H1 (cell line): Measurements from ENCODE around the gene IGF2BP3. TPM values are rescaled to one million over a fixed set of nuclear protein-coding genes. Genes with fewer than 3 reads are reported as not detected.

Source experiments
- CTCF ChIA-PET: fragments of 300-600 bp; sonication (Branson Sonifier 250); formaldehyde crosslinking; loops from one replicate; lab custom pipeline; 2021; ENCODE audit not compliant: partially characterized antibody; lab: Charles Lee
- POLR2A ChIA-PET: fragments of 300-600 bp; sonication (Branson Sonifier 250); formaldehyde crosslinking; loops from one replicate; lab custom pipeline; 2021; ENCODE audit warnings: inconsistent platforms; ENCODE audit not compliant: partially characterized antibody; lab: Charles Lee
- DNase-seq, 2 experiments: peaks; one replicate each; pipeline versions ENCODE4 v3.0.0 to v3.0.0-alpha.2; 2010 to 2022; ENCODE audit warnings: low spot score in 2 of 2, low read depth in 1 of 2, mixed read lengths in 1 of 2
- FAIRE-seq: peaks from 2 replicates; lab custom pipeline; 2011; peaks lifted over from hg19 to GRCh38; lab: Jason Lieb, UNC
- H2AFZ ChIP-seq: 2 replicates; pipeline ENCODE4 v1.8.1; 2012; ENCODE audit warnings: low read length, inconsistent platforms
- H2AK5ac ChIP-seq: 2 replicates; pipeline ENCODE4 v1.6.1; 2013; ENCODE audit warnings: low read depth, low read length
- H2BK120ac ChIP-seq: replicated peaks from 2 replicates; pipeline ENCODE3; 2013; ENCODE audit warnings: low read depth, low read length, inconsistent platforms
- H2BK12ac ChIP-seq: 2 replicates; pipeline ENCODE4 v1.6.1; 2013; ENCODE audit warnings: low read depth, low read length
- H2BK15ac ChIP-seq: 2 replicates; pipeline ENCODE4 v1.6.1; 2013; ENCODE audit warnings: low read length
- H2BK20ac ChIP-seq: 2 replicates; pipeline ENCODE4 v1.6.1; 2013; ENCODE audit warnings: low read length
- H2BK5ac ChIP-seq: 2 replicates; pipeline ENCODE4 v1.6.1; 2013; ENCODE audit warnings: low read depth, low read length
- H3K14ac ChIP-seq: 2 replicates; pipeline ENCODE4 v1.6.1; 2013; ENCODE audit warnings: inconsistent platforms; ENCODE audit not compliant: insufficient read length
- H3K18ac ChIP-seq: 2 replicates; pipeline ENCODE4 v1.6.1; 2013; ENCODE audit warnings: low read length; ENCODE audit errors: extremely low read depth
- H3K23ac ChIP-seq: 2 replicates; pipeline ENCODE4 v1.6.1; 2013; ENCODE audit warnings: inconsistent platforms; ENCODE audit not compliant: insufficient read length
- H3K23me2 ChIP-seq: 2 replicates; pipeline ENCODE4 v1.6.1; 2013; ENCODE audit warnings: low read depth, low read length
- H3K27ac ChIP-seq: 2 replicates; pipeline ENCODE4 v1.6.1; 2011; ENCODE audit warnings: low read depth, low read length, inconsistent platforms
- H3K27me3 ChIP-seq, 4 experiments: replicated peaks in 1 of 4; 1 replicate in 1 of 4; 2 replicates in 3 of 4; pipeline versions ENCODE4 v1.6.1 to v1.8.1; 2011 to 2013; ENCODE audit warnings: low read length in 3 of 4, mild to moderate bottlenecking in 3 of 4, inconsistent platforms in 2 of 4, mixed read lengths in 2 of 4, moderate library complexity in 1 of 4; ENCODE audit not compliant: control insufficient read depth in 3 of 4, insufficient read depth in 3 of 4; ENCODE audit errors: extremely low read depth in 1 of 4
- H3K36me3 ChIP-seq, 4 experiments: 2 replicates each; pipeline versions ENCODE4 v1.6.1 to v1.8.1; 2011 to 2013; ENCODE audit warnings: mild to moderate bottlenecking in 4 of 4, low read length in 3 of 4, moderate library complexity in 2 of 4, control low read depth in 1 of 4, inconsistent platforms in 1 of 4; ENCODE audit not compliant: insufficient read depth in 4 of 4, control insufficient read depth in 2 of 4
- H3K4ac ChIP-seq: replicated peaks from 2 replicates; pipeline ENCODE3; 2013; ENCODE audit warnings: low read length, low read depth, mixed read lengths, inconsistent platforms; ENCODE audit not compliant: insufficient read length
- H3K4me1 ChIP-seq, 4 experiments: replicated peaks in 1 of 4; 1 replicate in 1 of 4; 2 replicates in 3 of 4; pipeline versions ENCODE4 v1.6.1 to v1.8.1; 2011 to 2013; ENCODE audit warnings: low read length in 3 of 4, inconsistent platforms in 2 of 4, mixed read lengths in 1 of 4; ENCODE audit not compliant: insufficient read depth in 4 of 4, control insufficient read depth in 3 of 4
- H3K4me2 ChIP-seq, 2 experiments: 2 replicates each; pipeline versions ENCODE4 v1.6.1 to v1.8.1; 2011 to 2013; ENCODE audit warnings: low read depth in 2 of 2, low read length in 2 of 2, control low read depth in 1 of 2, inconsistent platforms in 1 of 2, mild to moderate bottlenecking in 1 of 2; ENCODE audit not compliant: insufficient read depth in 1 of 2
- H3K4me3 ChIP-seq, 4 experiments: fragments of 200-600, 300-600 bp in 1 of 4; sonication (generic), shearing (Covaris generic), sonication (Bioruptor Twin) in 1 of 4; 2 replicates each; pipeline versions ENCODE4 v1.5.1 to v1.8.1; 2011 to 2016; ENCODE audit warnings: low read length in 4 of 4, low read depth in 3 of 4, control low read depth in 2 of 4, inconsistent platforms in 2 of 4, mild to moderate bottlenecking in 2 of 4, mixed read lengths in 1 of 4, moderate library complexity in 1 of 4; ENCODE audit not compliant: insufficient read depth in 2 of 4; ENCODE audit errors: extremely low read depth in 1 of 4
- H3K56ac ChIP-seq: replicated peaks from 2 replicates; pipeline ENCODE3; 2013; ENCODE audit warnings: low read depth, mild to moderate bottlenecking, mixed read lengths, low read length, inconsistent platforms; ENCODE audit not compliant: insufficient read length
- H3K79me1 ChIP-seq: 2 replicates; pipeline ENCODE4 v1.6.1; 2013; ENCODE audit warnings: low read depth, low read length, control low read depth
- H3K79me2 ChIP-seq, 2 experiments: 2 replicates each; pipeline versions ENCODE4 v1.6.1 to v1.8.1; 2012 to 2013; ENCODE audit warnings: low read length in 2 of 2, mild to moderate bottlenecking in 2 of 2, inconsistent platforms in 1 of 2; ENCODE audit not compliant: insufficient read depth in 2 of 2, control insufficient read depth in 1 of 2
- H3K9ac ChIP-seq, 4 experiments: replicated peaks in 1 of 4; 1 replicate in 1 of 4; 2 replicates in 3 of 4; pipeline versions ENCODE4 v1.6.1 to v1.8.1; 2011 to 2013; ENCODE audit warnings: low read depth in 3 of 4, low read length in 3 of 4, control low read depth in 2 of 4, mild to moderate bottlenecking in 2 of 4, moderate library complexity in 2 of 4, inconsistent platforms in 1 of 4; ENCODE audit errors: extremely low read depth in 1 of 4
- H3K9me3 ChIP-seq, 2 experiments: 2 replicates each; pipeline versions ENCODE4 v1.6.1 to v1.8.1; 2012 to 2013; ENCODE audit warnings: mild to moderate bottlenecking in 2 of 2, moderate library complexity in 2 of 2, control low read depth in 1 of 2, inconsistent platforms in 1 of 2, low read depth in 1 of 2, low read length in 1 of 2, mixed read lengths in 1 of 2; ENCODE audit not compliant: insufficient read depth in 2 of 2
- H4K20me1 ChIP-seq, 2 experiments: replicated peaks in 1 of 2; 2 replicates each; pipeline versions ENCODE3 to v1.8.1; 2011 to 2013; ENCODE audit warnings: inconsistent platforms in 2 of 2, low read length in 2 of 2, mild to moderate bottlenecking in 1 of 2; ENCODE audit not compliant: insufficient read depth in 2 of 2, control insufficient read depth in 1 of 2
- H4K5ac ChIP-seq: 2 replicates; pipeline ENCODE4 v1.6.1; 2013; ENCODE audit warnings: low read length, low read depth, mixed read lengths, inconsistent platforms; ENCODE audit not compliant: insufficient read length
- H4K8ac ChIP-seq: 2 replicates; pipeline ENCODE4 v1.8.0; 2013; ENCODE audit warnings: mild to moderate bottlenecking, moderate library complexity, low read length, inconsistent platforms; ENCODE audit not compliant: insufficient read depth; ENCODE audit errors: extremely low read depth
- H4K91ac ChIP-seq: replicated peaks from 2 replicates; pipeline ENCODE3; 2013; ENCODE audit warnings: low read length, mixed read lengths, inconsistent platforms; ENCODE audit not compliant: insufficient read length
- HDAC6 ChIP-seq: IDR thresholded peaks from one replicate; pipeline ENCODE4 v1.7.1; 2012; ENCODE audit warnings: low read depth, mild to moderate bottlenecking, inconsistent platforms, low read length, moderate library complexity
- KDM5A ChIP-seq: fragments of 200-600 bp; IDR thresholded peaks from 2 replicates; pipeline ENCODE4 v1.7.1; 2012; ENCODE audit warnings: mild to moderate bottlenecking, low read length, inconsistent platforms, mixed read lengths
- RBBP5 ChIP-seq: IDR thresholded peaks from 2 replicates; pipeline ENCODE4 v1.7.1; 2012; ENCODE audit warnings: low read depth, mild to moderate bottlenecking, inconsistent platforms, low read length, moderate library complexity, borderline replicate concordance
- SIX5 ChIP-seq: IDR thresholded peaks from 2 replicates; pipeline ENCODE4 v1.6.1; 2011; ENCODE audit warnings: mild to moderate bottlenecking, low read depth, low read length
- WGBS, 2 experiments: shearing (Covaris generic) in 1 of 2; methylation state at CpG; one replicate each; pipeline versions ENCODE4 v1.1.6 to v1.1.7; 2013 to 2015; ENCODE audit warnings: low lambda C conversion rate in 2 of 2, mixed read lengths in 2 of 2, inconsistent platforms in 1 of 2, low coverage in 1 of 2, missing lambda C conversion rate in 1 of 2; ENCODE audit not compliant: insufficient replicate concordance in 2 of 2, insufficient coverage in 1 of 2, insufficient read length in 1 of 2; ENCODE audit errors: extremely low coverage in 1 of 2, missing lambda C conversion rate in 1 of 2; 5-methylcytosine and 5-hydroxymethylcytosine counted together
- polyA plus RNA-seq, 7 experiments: library from polyadenylated mRNA; depleted of rRNA in 3 of 7; stranded (reverse) in 5 of 7; unstranded in 2 of 7; fragments of >200 nt in 5 of 7; fragments of 200-250 nt in 2 of 7; gene quantifications; 1 replicate in 5 of 7; 2 replicates in 1 of 7; 4 replicates in 1 of 7; pipeline versions ENCODE4 v1.2.1 to v1.2.3, GENCODE V29; 2011 to 2013; ENCODE audit warnings: missing spikeins in 2 of 7, mixed read lengths in 2 of 7
- total RNA-seq: library from RNA; stranded (reverse); fragmentation: NEBNext Ultra II Directional; extraction: Animal tissue kit (Norgen Biotek cat#: 25700); gene quantifications from 2 replicates; pipeline ENCODE4 v1.2.1, GENCODE V29; 2021

IGF2BP3 gene
- total and polyA plus RNA-seq, 2 of the 8 experiments (the other 6 are each of a cell fraction or from before 2014, with no cell fraction given) = 66.3 to 193 TPM

- Histone ChIP-seq H2BK12ac (no peak overlapping the region), H3K56ac (no peak overlapping the region), H3K4me3 (no peak overlapping the region), H2AFZ (no peak overlapping the region), H2BK5ac (no peak overlapping the region), H4K91ac (no peak overlapping the region), H3K23me2 (no peaks in the 10 kb centered on the region), H3K23ac (no peak overlapping the region), H3K79me1 (no peaks in the 10 kb centered on the region), H3K4me1 (peaks cover 0 to 3% (median 2%) of the 10 kb centered on the region in 4 experiments; a peak in 1 of 7 replicates), H2BK20ac (no peak overlapping the region), H3K4me2 (no peak overlapping the region), H3K9ac (no peak overlapping the region), H2AK5ac (no peak overlapping the region), H3K79me2 (peaks cover 0 to 42% of the 10 kb centered on the region in 2 experiments; a peak in 2 of 4 replicates), H4K20me1 (peaks cover 5 to 7% of the 10 kb centered on the region in 2 experiments), H2BK15ac (no peak overlapping the region), H3K4ac (no peak overlapping the region), H3K27me3 (no peaks in the 10 kb centered on the region), H3K36me3 (peaks cover 13 to 61% (median 30%) of the 10 kb centered on the region in 4 experiments), H3K9me3 (no peaks in the 10 kb centered on the region), H2BK120ac (no peak overlapping the region), H3K27ac (no peak overlapping the region), H3K18ac (no peak overlapping the region), H4K5ac (no peak overlapping the region), H4K8ac (no peak overlapping the region), H3K14ac (no peak overlapping the region)
- POLR2A ChIA-PET = interaction anchor here (0.6 to 1.7 kb wide), 6 partner anchors 11 to 179 kb away, joined by 3 to 5 read pairs (median 3); partner anchors contain the start of gene MALSU1
- CTCF ChIA-PET = interaction anchor here (0.8 to 1.7 kb wide), 4 partner anchors 17 to 169 kb away, joined by 3 to 5 read pairs (median 3); no protein-coding TSS in a partner anchor
- DNase-seq (no peak), FAIRE-seq (no peak)
- WGBS, 2 experiments = 96% methylated on average over 2 of the region's 2 CpGs; no CpG with 5 or more reads in 1 of the 2 experiments
- TF ChIP-seq RBBP5 (no peak), HDAC6 (no peak), SIX5 (no peak), KDM5A (no peak)
Observed at GRCh38 chr7:23350466-23350865, 119.8 kb downstream of the IGF2BP3 start.
